ENCODE data around the gene LDHB. TPM values are rescaled to one million over a fixed set of nuclear protein-coding genes. Genes with fewer than 3 reads are reported as not detected.

Gene LDHB
- polyA plus RNA-seq, 1 of the 3 experiments (the other 2 are of a cell fraction): 469 TPM

DNA sequence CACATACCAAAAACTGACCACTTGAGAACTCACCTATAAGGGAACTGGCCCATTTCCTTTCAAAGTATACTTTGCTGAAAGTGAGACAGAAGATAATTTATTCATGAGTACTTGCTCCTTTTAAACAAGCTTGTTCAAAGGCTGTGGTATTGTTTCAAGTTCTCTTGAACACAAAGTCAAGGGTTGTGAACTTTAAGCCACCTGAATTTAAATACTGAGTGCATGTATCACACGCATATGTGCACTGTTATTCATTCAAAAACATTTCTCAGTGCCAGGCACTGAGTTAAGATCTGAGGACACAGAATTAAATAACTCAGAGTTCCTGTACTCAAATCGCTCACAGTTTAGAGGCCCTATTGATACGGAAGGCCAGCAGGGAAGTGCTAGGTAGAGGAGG lies 19.1 kb upstream of the LDHB start:
- no peaks in the 10 kb centered on the region for H3K9me3 ChIP-seq
- no peak overlapping the region for H3K4me2 ChIP-seq
- H3K36me3 ChIP-seq (replicated peaks in 1 of 2; ENCODE audit: control insufficient read depth in 1 of 2, insufficient read depth in 2 of 2, low read length in 1 of 2): no peaks in the 10 kb centered on the region
- no peaks in the 10 kb centered on the region for H3F3A ChIP-seq (replicated peaks; ENCODE audit: insufficient read depth)
- no peak for TF ChIP-seq RFX5 (IDR thresholded peaks at IDR 0.05; ENCODE audit: low read length)
- no peak for TF ChIP-seq EZH2phosphoT487 (IDR thresholded peaks at IDR 0.05; ENCODE audit: borderline replicate concordance, low read depth)
- TF ChIP-seq, protein P1, sequence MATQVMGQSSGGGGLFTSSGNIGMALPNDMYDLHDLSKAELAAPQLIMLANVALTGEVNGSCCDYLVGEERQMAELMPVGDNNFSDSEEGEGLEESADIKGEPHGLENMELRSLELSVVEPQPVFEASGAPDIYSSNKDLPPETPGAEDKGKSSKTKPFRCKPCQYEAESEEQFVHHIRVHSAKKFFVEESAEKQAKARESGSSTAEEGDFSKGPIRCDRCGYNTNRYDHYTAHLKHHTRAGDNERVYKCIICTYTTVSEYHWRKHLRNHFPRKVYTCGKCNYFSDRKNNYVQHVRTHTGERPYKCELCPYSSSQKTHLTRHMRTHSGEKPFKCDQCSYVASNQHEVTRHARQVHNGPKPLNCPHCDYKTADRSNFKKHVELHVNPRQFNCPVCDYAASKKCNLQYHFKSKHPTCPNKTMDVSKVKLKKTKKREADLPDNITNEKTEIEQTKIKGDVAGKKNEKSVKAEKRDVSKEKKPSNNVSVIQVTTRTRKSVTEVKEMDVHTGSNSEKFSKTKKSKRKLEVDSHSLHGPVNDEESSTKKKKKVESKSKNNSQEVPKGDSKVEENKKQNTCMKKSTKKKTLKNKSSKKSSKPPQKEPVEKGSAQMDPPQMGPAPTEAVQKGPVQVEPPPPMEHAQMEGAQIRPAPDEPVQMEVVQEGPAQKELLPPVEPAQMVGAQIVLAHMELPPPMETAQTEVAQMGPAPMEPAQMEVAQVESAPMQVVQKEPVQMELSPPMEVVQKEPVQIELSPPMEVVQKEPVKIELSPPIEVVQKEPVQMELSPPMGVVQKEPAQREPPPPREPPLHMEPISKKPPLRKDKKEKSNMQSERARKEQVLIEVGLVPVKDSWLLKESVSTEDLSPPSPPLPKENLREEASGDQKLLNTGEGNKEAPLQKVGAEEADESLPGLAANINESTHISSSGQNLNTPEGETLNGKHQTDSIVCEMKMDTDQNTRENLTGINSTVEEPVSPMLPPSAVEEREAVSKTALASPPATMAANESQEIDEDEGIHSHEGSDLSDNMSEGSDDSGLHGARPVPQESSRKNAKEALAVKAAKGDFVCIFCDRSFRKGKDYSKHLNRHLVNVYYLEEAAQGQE (IDR thresholded peaks at IDR 0.05; ENCODE audit: low read depth, low read length): no peak
- TF ChIP-seq ZBTB33 (IDR thresholded peaks at IDR 0.05; ENCODE audit: borderline replicate concordance, low read depth): no peak
- no peak for TF ChIP-seq CHD2 (IDR thresholded peaks at IDR 0.05; ENCODE audit: low read length, partially characterized antibody)
- 72% methylated on average over 3 of the region's 3 CpGs for WGBS (ENCODE audit: low lambda C conversion rate)
- no peaks in the 10 kb centered on the region for H4K20me1 ChIP-seq (ENCODE audit: insufficient read depth)
- H3K9ac ChIP-seq: no peak overlapping the region
- no peak for DNase-seq
- no peak overlapping the region for H3K4me3 ChIP-seq (ENCODE audit: low read depth in 2 of 2, low read length in 1 of 2)
- ChIA-PET POLR2A (no interaction called here), CTCF (interaction anchor here (0.9 to 2.1 kb wide), 3 partner anchors 21 to 428 kb away, joined by 4 to 5 read pairs (median 5); no protein-coding TSS in a partner anchor)
- no peak overlapping the region for H2AFZ ChIP-seq (ENCODE audit: low read depth)
- H3K27ac ChIP-seq (ENCODE audit: low read depth in 2 of 2, low read length in 1 of 2): no peak overlapping the region
- H3K27me3 ChIP-seq (ENCODE audit: insufficient read depth): peaks cover 17% of the 10 kb centered on the region; the same call in 1 of the 2 replicates
- H3K4me1 ChIP-seq (ENCODE audit: control insufficient read depth in 1 of 2, insufficient read depth in 2 of 2, low read depth in 1 of 2, low read length in 1 of 2): no peaks in the 10 kb centered on the region
- H3K9me2 ChIP-seq: no peaks in the 10 kb centered on the region
- no peaks in the 10 kb centered on the region for H3K79me2 ChIP-seq (ENCODE audit: insufficient read depth)

DNA sequence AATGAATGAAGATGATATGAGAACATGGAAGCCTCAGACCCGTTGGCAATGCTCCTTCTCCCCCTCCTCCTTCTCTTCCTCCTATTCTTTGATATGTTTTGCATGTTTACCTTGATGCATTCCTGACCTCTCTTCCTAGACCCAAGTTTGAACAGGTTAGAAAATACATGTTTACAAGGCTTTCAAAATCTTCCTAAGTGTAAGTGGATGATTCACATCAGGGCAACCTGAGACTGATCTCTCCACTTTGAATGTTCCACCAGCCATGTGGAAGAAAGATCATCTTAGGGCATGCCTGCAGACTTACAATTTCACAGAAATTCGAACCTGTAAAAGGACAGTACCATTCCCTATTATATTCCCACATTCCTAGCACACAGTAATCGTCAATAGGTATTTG lies 18.0 kb upstream of the LDHB start:
- Histone ChIP-seq H3K9ac (no peak overlapping the region), H3K9me3 (no peaks in the 10 kb centered on the region), H4K20me1 (ENCODE audit: insufficient read depth) (no peaks in the 10 kb centered on the region), H2AFZ (ENCODE audit: low read depth) (no peak overlapping the region), H3K36me3 (replicated peaks in 1 of 2; ENCODE audit: control insufficient read depth in 1 of 2, insufficient read depth in 2 of 2, low read length in 1 of 2) (no peaks in the 10 kb centered on the region), H3K27me3 (ENCODE audit: insufficient read depth) (peaks cover 21% of the 10 kb centered on the region; the same call in 1 of the 2 replicates), H3K27ac (ENCODE audit: low read depth in 2 of 2, low read length in 1 of 2) (no peak overlapping the region), H3K9me2 (no peaks in the 10 kb centered on the region), H3K4me2 (no peak overlapping the region), H3K4me1 (ENCODE audit: control insufficient read depth in 1 of 2, insufficient read depth in 2 of 2, low read depth in 1 of 2, low read length in 1 of 2) (no peaks in the 10 kb centered on the region), H3K79me2 (ENCODE audit: insufficient read depth) (no peaks in the 10 kb centered on the region), H3F3A (replicated peaks; ENCODE audit: insufficient read depth) (no peaks in the 10 kb centered on the region), H3K4me3 (ENCODE audit: low read depth in 2 of 2, low read length in 1 of 2) (no peak overlapping the region)
- WGBS (ENCODE audit: low lambda C conversion rate): 13% methylated on average over 3 of the region's 3 CpGs
- no peak for DNase-seq
- CTCF ChIA-PET: interaction anchor here (0.9 to 1.2 kb wide), 2 partner anchors 22 to 314 kb away, joined by 4 to 5 read pairs; no protein-coding TSS in a partner anchor
- TF ChIP-seq EZH2phosphoT487 (IDR thresholded peaks at IDR 0.05; ENCODE audit: borderline replicate concordance, low read depth) (no peak), RCOR1 (IDR thresholded peaks at IDR 0.05; ENCODE audit: low read length) (no peak), CHD2 (IDR thresholded peaks at IDR 0.05; ENCODE audit: low read length, partially characterized antibody) (no peak), POLR2AphosphoS5 (IDR thresholded peaks at IDR 0.05; ENCODE audit: low read depth, low read length) (no peak)
- TF ChIP-seq, protein P2, sequence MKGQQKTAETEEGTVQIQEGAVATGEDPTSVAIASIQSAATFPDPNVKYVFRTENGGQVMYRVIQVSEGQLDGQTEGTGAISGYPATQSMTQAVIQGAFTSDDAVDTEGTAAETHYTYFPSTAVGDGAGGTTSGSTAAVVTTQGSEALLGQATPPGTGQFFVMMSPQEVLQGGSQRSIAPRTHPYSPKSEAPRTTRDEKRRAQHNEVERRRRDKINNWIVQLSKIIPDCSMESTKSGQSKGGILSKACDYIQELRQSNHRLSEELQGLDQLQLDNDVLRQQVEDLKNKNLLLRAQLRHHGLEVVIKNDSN (IDR thresholded peaks at IDR 0.05; ENCODE audit: borderline replicate concordance, low read depth): no peak
- TF ChIP-seq, protein P3, sequence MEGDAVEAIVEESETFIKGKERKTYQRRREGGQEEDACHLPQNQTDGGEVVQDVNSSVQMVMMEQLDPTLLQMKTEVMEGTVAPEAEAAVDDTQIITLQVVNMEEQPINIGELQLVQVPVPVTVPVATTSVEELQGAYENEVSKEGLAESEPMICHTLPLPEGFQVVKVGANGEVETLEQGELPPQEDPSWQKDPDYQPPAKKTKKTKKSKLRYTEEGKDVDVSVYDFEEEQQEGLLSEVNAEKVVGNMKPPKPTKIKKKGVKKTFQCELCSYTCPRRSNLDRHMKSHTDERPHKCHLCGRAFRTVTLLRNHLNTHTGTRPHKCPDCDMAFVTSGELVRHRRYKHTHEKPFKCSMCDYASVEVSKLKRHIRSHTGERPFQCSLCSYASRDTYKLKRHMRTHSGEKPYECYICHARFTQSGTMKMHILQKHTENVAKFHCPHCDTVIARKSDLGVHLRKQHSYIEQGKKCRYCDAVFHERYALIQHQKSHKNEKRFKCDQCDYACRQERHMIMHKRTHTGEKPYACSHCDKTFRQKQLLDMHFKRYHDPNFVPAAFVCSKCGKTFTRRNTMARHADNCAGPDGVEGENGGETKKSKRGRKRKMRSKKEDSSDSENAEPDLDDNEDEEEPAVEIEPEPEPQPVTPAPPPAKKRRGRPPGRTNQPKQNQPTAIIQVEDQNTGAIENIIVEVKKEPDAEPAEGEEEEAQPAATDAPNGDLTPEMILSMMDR (IDR thresholded peaks at IDR 0.05): no peak
- POLR2A ChIA-PET: no interaction called here

Measured in SK-N-SH (cell line).